SKM-1 (cell line): Measurements from ENCODE around the gene ST3GAL6.

Experiments
- DNase-seq: peaks from one replicate; lab custom pipeline; 2025; ENCODE audit not compliant: unreplicated experiment; lab: John Stamatoyannopoulos, UW

Gene ST3GAL6

DNA sequence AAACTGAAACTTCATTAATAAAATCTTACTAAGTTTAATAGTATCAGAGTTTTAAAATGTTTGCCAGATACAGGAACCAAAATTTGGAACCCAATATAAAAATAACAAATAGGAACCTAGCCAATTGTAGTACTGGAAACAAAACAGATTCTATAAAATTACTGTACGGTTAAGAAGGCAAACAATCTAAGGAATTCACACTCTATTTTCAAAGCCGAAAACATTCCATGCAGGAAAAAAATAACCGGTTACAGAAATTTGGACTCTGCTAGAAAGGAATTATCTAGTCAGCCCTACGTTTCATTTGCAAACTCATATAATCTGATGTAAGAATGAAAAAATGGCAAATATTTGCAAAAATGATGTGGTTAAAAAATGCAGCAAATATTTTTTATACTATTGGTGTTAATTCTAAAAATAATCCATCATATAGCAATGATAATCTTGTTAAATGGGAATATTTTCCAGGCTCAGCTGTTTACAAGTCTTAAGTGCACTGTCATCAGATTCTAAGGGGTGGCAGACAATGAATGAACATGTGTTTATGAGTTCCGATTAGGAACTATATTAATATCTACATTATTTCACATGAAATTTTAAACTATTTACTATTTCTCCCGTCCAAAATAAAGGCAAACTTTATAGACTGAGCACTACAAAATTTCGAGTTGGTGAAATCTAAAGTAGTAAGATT, 80.3 kb downstream of the ST3GAL6 start:
- no peak for DNase-seq
